ENCODE data around the gene C20orf96.

The C20orf96 gene

GRCh38 chr20:325889-326644 lies 35.5 kb upstream of the C20orf96 start:
- Histone ChIP-seq H3K36me3 (no peaks in the 10 kb centered on the region), H3K4me1 (peaks cover 0 to 44% (median 23%) of the 10 kb centered on the region in 4 donors), H3K4me3 (peak overlapping the region; percentile 73 to 92), H3K9me3 (no peaks in the 10 kb centered on the region), H3K27ac (peak overlapping the region; percentile 95 to 96), H3K27me3 (no peaks in the 10 kb centered on the region)
- TF ChIP-seq CTCF (IDR thresholded peaks at IDR 0.05) = no peak
- intact Hi-C loops (cut with DNase I; ENCODE audit: low total_unique reads) = loop anchor here (2.0 kb wide), 1 partner anchor 29 kb away; the partner anchor contains the start of gene ZCCHC3
- peak; percentile 64 to 86 for DNase-seq

- peak within 1 kb of the TSS; percentile 73 to 92 for H3K4me3 ChIP-seq
- peak; percentile 97 to 99 for DNase-seq
- H3K9me3 ChIP-seq = no peaks in the 10 kb centered on the region
- no peaks in the 10 kb centered on the region for H3K27me3 ChIP-seq
- H3K4me1 ChIP-seq = peaks cover 0 to 40% (median 22%) of the 10 kb centered on the region in 4 donors
- intact Hi-C loops (cut with DNase I; ENCODE audit: low total_unique reads) = loop anchor here (2.0 kb wide), 1 partner anchor 28 kb away; the partner anchor contains the start of gene ZCCHC3
- peak within 1 kb of the TSS; percentile 95 to 96 for H3K27ac ChIP-seq
- peaks cover 0 to 5% (median 3%) of the 10 kb centered on the region in 3 donors for H3K36me3 ChIP-seq
- no peak for TF ChIP-seq CTCF (IDR thresholded peaks at IDR 0.05)
These were observed 34.7 kb upstream of the C20orf96 start, which contains the start of gene SOX12 for GRCh38 chr20:325045-325888. TSS of gene SOX12 (plus strand) at chr20:325552. CDS start at chr20:325925, 373 bp downstream.

- no peaks in the 10 kb centered on the region for H3K9me3 ChIP-seq
- peak overlapping the region; percentile 73 to 92 for H3K4me3 ChIP-seq
- intact Hi-C loops (cut with DNase I; ENCODE audit: low total_unique reads) = loop anchor here (2.0 kb wide), 1 partner anchor 28 kb away; the partner anchor contains the start of gene ZCCHC3
- DNase-seq = peak; percentile 89 to 96
- H3K27me3 ChIP-seq = no peaks in the 10 kb centered on the region
- H3K27ac ChIP-seq = peak overlapping the region; percentile 95 to 96
- peaks cover 0 to 31% (median 20%) of the 10 kb centered on the region in 4 donors for H3K4me1 ChIP-seq
- peak; percentile 40 to 44 for TF ChIP-seq CTCF (IDR thresholded peaks at IDR 0.05)
- H3K36me3 ChIP-seq = peaks cover 0 to 6% (median 3%) of the 10 kb centered on the region in 3 donors
These were observed 33.9 kb upstream of the C20orf96 start for GRCh38 chr20:324177-325044.

- H3K36me3 ChIP-seq = peaks cover 0 to 6% (median 3%) of the 10 kb centered on the region in 3 donors
- no peak for TF ChIP-seq CTCF (IDR thresholded peaks at IDR 0.05)
- intact Hi-C loops (cut with DNase I; ENCODE audit: low total_unique reads) = no loop called here
- H3K27me3 ChIP-seq = no peaks in the 10 kb centered on the region
- H3K9me3 ChIP-seq = no peaks in the 10 kb centered on the region
- DNase-seq = no peak
- no peak overlapping the region for H3K27ac ChIP-seq
- no peak overlapping the region for H3K4me3 ChIP-seq
- no peaks in the 10 kb centered on the region for H3K4me1 ChIP-seq
These were observed 25.9 kb upstream of the C20orf96 start for GRCh38 chr20:316316-317068.
